SU-DHL-6 (cell line): ENCODE data around the gene RUNX2.
"Not testable (repeated sequence)": the region's sequence is repeated elsewhere in the genome, so short reads cannot be mapped to it uniquely, and the experiment has no call there.

Experiments used
- CTCF ChIP-seq: fragments of 200-600 bp; sonication (generic); IDR thresholded peaks from one replicate; pipeline ENCODE4 v1.5.1; 2017; ENCODE audit warnings: antibody characterized with exemption, mild to moderate bottlenecking, low read length, moderate library complexity; ENCODE audit not compliant: insufficient read depth, poor library complexity, severe bottlenecking
- EZH2phosphoT487 ChIP-seq: fragments of 200-600 bp; sonication (generic), shearing (Covaris generic); conservative IDR thresholded peaks from 2 replicates; pipeline ENCODE4 v1.6.1; 2018; ENCODE audit warnings: mild to moderate bottlenecking, antibody characterized with exemption, low read length, moderate library complexity, mixed read lengths

GRCh38 chr6:45467417-45467816 lies 139.3 kb downstream of the RUNX2 start:
- TF ChIP-seq CTCF, EZH2phosphoT487: not testable (repeated sequence)
